Measurements from ENCODE around the gene KCNK7. TPM values are rescaled to one million over a fixed set of nuclear protein-coding genes. Genes with fewer than 3 reads are reported as not detected.

The KCNK7 gene
- total and polyA plus RNA-seq, 4 donors, result 0.46 to 2.8 (median 1.3) TPM

- ATAC-seq (ENCODE audit: insufficient read depth, low FRiP score) (no peak), DNase-seq (no peak)
- H3K4me3 ChIP-seq, result no peak overlapping the region
- peaks cover 0 to 15% (median 3%) of the 10 kb centered on the region in 3 donors for H3K27me3 ChIP-seq (ENCODE audit: control insufficient read depth in 3 of 3, insufficient read depth in 3 of 3, low read length in 2 of 3)
- H3K9ac ChIP-seq (ENCODE audit: insufficient read depth in 1 of 2, low read length in 2 of 2), result no peak overlapping the region
- no peak overlapping the region for H3K27ac ChIP-seq (ENCODE audit: low read depth in 1 of 2, low read length in 1 of 2)
- no peaks in the 10 kb centered on the region for H3K9me3 ChIP-seq (ENCODE audit: control insufficient read depth in 4 of 4, insufficient read depth in 3 of 4, low read length in 3 of 4)
- peaks cover 0 to 11% (median 0%) of the 10 kb centered on the region in 5 donors for H3K4me1 ChIP-seq (ENCODE audit: control insufficient read depth in 5 of 5, insufficient read depth in 5 of 5, low read length in 5 of 5)
- 78 to 89% methylated on average over 50 to 51 of the region's 51 CpGs for WGBS, 2 donors
- TF ChIP-seq, protein P1, sequence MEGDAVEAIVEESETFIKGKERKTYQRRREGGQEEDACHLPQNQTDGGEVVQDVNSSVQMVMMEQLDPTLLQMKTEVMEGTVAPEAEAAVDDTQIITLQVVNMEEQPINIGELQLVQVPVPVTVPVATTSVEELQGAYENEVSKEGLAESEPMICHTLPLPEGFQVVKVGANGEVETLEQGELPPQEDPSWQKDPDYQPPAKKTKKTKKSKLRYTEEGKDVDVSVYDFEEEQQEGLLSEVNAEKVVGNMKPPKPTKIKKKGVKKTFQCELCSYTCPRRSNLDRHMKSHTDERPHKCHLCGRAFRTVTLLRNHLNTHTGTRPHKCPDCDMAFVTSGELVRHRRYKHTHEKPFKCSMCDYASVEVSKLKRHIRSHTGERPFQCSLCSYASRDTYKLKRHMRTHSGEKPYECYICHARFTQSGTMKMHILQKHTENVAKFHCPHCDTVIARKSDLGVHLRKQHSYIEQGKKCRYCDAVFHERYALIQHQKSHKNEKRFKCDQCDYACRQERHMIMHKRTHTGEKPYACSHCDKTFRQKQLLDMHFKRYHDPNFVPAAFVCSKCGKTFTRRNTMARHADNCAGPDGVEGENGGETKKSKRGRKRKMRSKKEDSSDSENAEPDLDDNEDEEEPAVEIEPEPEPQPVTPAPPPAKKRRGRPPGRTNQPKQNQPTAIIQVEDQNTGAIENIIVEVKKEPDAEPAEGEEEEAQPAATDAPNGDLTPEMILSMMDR (IDR thresholded peaks at IDR 0.05; ENCODE audit: control extremely low read depth, extremely low read depth), result no peak
- H3K36me3 ChIP-seq (ENCODE audit: control insufficient read depth in 4 of 4, insufficient read depth in 4 of 4, low read length in 4 of 4), result peaks cover 0 to 46% (median 15%) of the 10 kb centered on the region in 4 donors
Measured at GRCh38 chr11:65585396-65586246, 10.0 kb downstream of the KCNK7 start.

GRCh38 chr11:65584723-65585171 lies 10.9 kb downstream of the KCNK7 start:
- WGBS, 2 donors, result 75 to 85% methylated on average over 46 of the region's 46 CpGs
- no peak overlapping the region for H3K4me3 ChIP-seq

DNA sequence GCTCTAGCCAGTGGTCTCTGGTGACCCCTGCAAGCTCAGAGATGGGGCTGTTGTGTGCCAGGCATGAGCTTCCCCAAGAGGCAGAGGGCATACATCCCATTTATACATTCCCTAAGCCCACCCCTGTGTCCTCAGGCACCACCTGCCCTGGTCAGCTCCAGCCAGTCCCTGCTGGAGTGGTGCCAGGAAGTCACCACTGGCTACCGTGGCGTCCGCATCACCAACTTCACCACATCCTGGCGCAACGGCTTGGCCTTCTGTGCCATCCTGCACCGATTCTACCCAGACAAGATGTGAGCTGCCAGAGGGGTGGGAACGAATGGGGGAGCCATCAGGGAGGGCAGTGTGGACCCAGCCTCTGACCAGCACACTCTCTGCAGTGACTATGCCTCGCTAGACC lies 11.5 kb downstream of the KCNK7 start:
- peaks cover 0 to 53% (median 15%) of the 10 kb centered on the region in 4 donors for H3K36me3 ChIP-seq (ENCODE audit: control insufficient read depth in 4 of 4, insufficient read depth in 4 of 4, low read length in 4 of 4)
- TF ChIP-seq, protein P1 (IDR thresholded peaks at IDR 0.05; ENCODE audit: control extremely low read depth, extremely low read depth), result no peak
- H3K4me1 ChIP-seq (ENCODE audit: control insufficient read depth in 5 of 5, insufficient read depth in 5 of 5, low read length in 5 of 5), result peaks cover 0 to 4% (median 0%) of the 10 kb centered on the region in 5 donors
- WGBS, 2 donors, result 71 to 82% methylated on average over 8 of the region's 8 CpGs
- H3K9me3 ChIP-seq (ENCODE audit: control insufficient read depth in 4 of 4, insufficient read depth in 3 of 4, low read length in 3 of 4), result peaks cover 0 to 3% (median 0%) of the 10 kb centered on the region in 4 donors
- H3K4me3 ChIP-seq, result no peak overlapping the region
- ATAC-seq (ENCODE audit: insufficient read depth, low FRiP score) (no peak), DNase-seq (no peak)
- no peak overlapping the region for H3K27ac ChIP-seq (ENCODE audit: low read depth in 1 of 2, low read length in 1 of 2)
- H3K27me3 ChIP-seq (ENCODE audit: control insufficient read depth in 3 of 3, insufficient read depth in 3 of 3, low read length in 2 of 3), result peaks cover 0 to 15% (median 3%) of the 10 kb centered on the region in 3 donors
- no peak overlapping the region for H3K9ac ChIP-seq (ENCODE audit: insufficient read depth in 1 of 2, low read length in 2 of 2)

More at GRCh38 chr11:65584723-65585171, 10.9 kb downstream of the KCNK7 start:
- Histone ChIP-seq H3K4me1 (ENCODE audit: control insufficient read depth in 5 of 5, insufficient read depth in 5 of 5, low read length in 5 of 5) (peaks cover 0 to 4% (median 0%) of the 10 kb centered on the region in 5 donors), H3K9ac (ENCODE audit: insufficient read depth in 1 of 2, low read length in 2 of 2) (no peak overlapping the region), H3K9me3 (ENCODE audit: control insufficient read depth in 4 of 4, insufficient read depth in 3 of 4, low read length in 3 of 4) (peaks cover 0 to 3% (median 0%) of the 10 kb centered on the region in 4 donors), H3K27ac (ENCODE audit: low read depth in 1 of 2, low read length in 1 of 2) (no peak overlapping the region), H3K27me3 (ENCODE audit: control insufficient read depth in 3 of 3, insufficient read depth in 3 of 3, low read length in 2 of 3) (peaks cover 0 to 15% (median 3%) of the 10 kb centered on the region in 3 donors), H3K36me3 (ENCODE audit: control insufficient read depth in 4 of 4, insufficient read depth in 4 of 4, low read length in 4 of 4) (peaks cover 0 to 48% (median 14%) of the 10 kb centered on the region in 4 donors)
- TF ChIP-seq, protein P1 (IDR thresholded peaks at IDR 0.05; ENCODE audit: control extremely low read depth, extremely low read depth), result no peak
- ATAC-seq (ENCODE audit: insufficient read depth, low FRiP score) (no peak), DNase-seq (peak; percentile 35 to 56 (median 43))
